Measurements from ENCODE around the gene GOLGA8G.
"Not testable (repeated sequence)": the region's sequence is repeated elsewhere in the genome, so short reads cannot be mapped to it uniquely, and the experiment has no call there.

GOLGA8G gene

GRCh38 chr15:28532954-28533353 lies at the start of gene GOLGA8G:
Gene GOLGA8G, minus strand, starts transcription at chr15:28532971. Its CDS starts 62 bp downstream, at chr15:28532909.
- H3K36me3 ChIP-seq (ENCODE audit: control insufficient read depth, insufficient read depth, low read length); H3K27ac ChIP-seq (ENCODE audit: low read length); DNase-seq (ENCODE audit: low read depth, low spot score); H3K9me3 ChIP-seq (ENCODE audit: control insufficient read depth, insufficient read depth, low read length); H3K27me3 ChIP-seq (ENCODE audit: control insufficient read depth, insufficient read depth, low read length); H3K4me3 ChIP-seq (ENCODE audit: low read length); H3K4me1 ChIP-seq (ENCODE audit: control insufficient read depth, insufficient read depth, low read length): not testable (repeated sequence)
- no CpG with 5 or more reads among the region's 6 CpGs for WGBS (ENCODE audit: insufficient coverage, insufficient read length)

GRCh38 chr15:28573351-28573750 lies 40.6 kb upstream of the GOLGA8G start:
- H3K4me1 ChIP-seq (ENCODE audit: control insufficient read depth, insufficient read depth, low read length); H3K36me3 ChIP-seq (ENCODE audit: control insufficient read depth, insufficient read depth, low read length); H3K27me3 ChIP-seq (ENCODE audit: control insufficient read depth, insufficient read depth, low read length); H3K27ac ChIP-seq (ENCODE audit: low read length); H3K4me3 ChIP-seq (ENCODE audit: low read length); H3K9me3 ChIP-seq (ENCODE audit: control insufficient read depth, insufficient read depth, low read length); DNase-seq (ENCODE audit: low read depth, low spot score): not testable (repeated sequence)
- WGBS (ENCODE audit: insufficient coverage, insufficient read length): no CpG with 5 or more reads among the region's 13 CpGs

- H3K27ac ChIP-seq (ENCODE audit: low read length); H3K4me3 ChIP-seq (ENCODE audit: low read length); DNase-seq (ENCODE audit: low read depth, low spot score); H3K36me3 ChIP-seq (ENCODE audit: control insufficient read depth, insufficient read depth, low read length); H3K27me3 ChIP-seq (ENCODE audit: control insufficient read depth, insufficient read depth, low read length); H3K9me3 ChIP-seq (ENCODE audit: control insufficient read depth, insufficient read depth, low read length); H3K4me1 ChIP-seq (ENCODE audit: control insufficient read depth, insufficient read depth, low read length): not testable (repeated sequence)
- no CpG with 5 or more reads among the region's 7 CpGs for whole genome bisulfite sequencing (ENCODE audit: insufficient coverage, insufficient read length)
Measured at GRCh38 chr15:28553268-28553667, 20.5 kb upstream of the GOLGA8G start, which contains the start of gene GOLGA6L25. Gene GOLGA6L25, plus strand, starts transcription at chr15:28553568. Its CDS starts 61 bp downstream, at chr15:28553629.

- DNase-seq (ENCODE audit: low read depth, low spot score); H3K27ac ChIP-seq (ENCODE audit: low read length); H3K9me3 ChIP-seq (ENCODE audit: control insufficient read depth, insufficient read depth, low read length); H3K27me3 ChIP-seq (ENCODE audit: control insufficient read depth, insufficient read depth, low read length); H3K4me1 ChIP-seq (ENCODE audit: control insufficient read depth, insufficient read depth, low read length); H3K4me3 ChIP-seq (ENCODE audit: low read length); H3K36me3 ChIP-seq (ENCODE audit: control insufficient read depth, insufficient read depth, low read length): not testable (repeated sequence)
- no CpG with 5 or more reads among the region's 11 CpGs for WGBS (ENCODE audit: insufficient coverage, insufficient read length)
Measured at GRCh38 chr15:28515208-28515607, 17.6 kb downstream of the GOLGA8G start.

- no CpG with 5 or more reads among the region's 22 CpGs for WGBS (ENCODE audit: insufficient coverage, insufficient read length)
- H3K4me3 ChIP-seq (ENCODE audit: low read length); H3K36me3 ChIP-seq (ENCODE audit: control insufficient read depth, insufficient read depth, low read length); H3K27ac ChIP-seq (ENCODE audit: low read length); H3K4me1 ChIP-seq (ENCODE audit: control insufficient read depth, insufficient read depth, low read length); H3K27me3 ChIP-seq (ENCODE audit: control insufficient read depth, insufficient read depth, low read length); DNase-seq (ENCODE audit: low read depth, low spot score); H3K9me3 ChIP-seq (ENCODE audit: control insufficient read depth, insufficient read depth, low read length): not testable (repeated sequence)
Measured at GRCh38 chr15:28514128-28514527, 18.6 kb downstream of the GOLGA8G start.

GRCh38 chr15:28508217-28508889 lies 24.4 kb downstream of the GOLGA8G start:
- not testable (repeated sequence) for DNase-seq (ENCODE audit: low read depth, low spot score); H3K9me3 ChIP-seq (ENCODE audit: control insufficient read depth, insufficient read depth, low read length); H3K27me3 ChIP-seq (ENCODE audit: control insufficient read depth, insufficient read depth, low read length); H3K27ac ChIP-seq (ENCODE audit: low read length); H3K36me3 ChIP-seq (ENCODE audit: control insufficient read depth, insufficient read depth, low read length); H3K4me3 ChIP-seq (ENCODE audit: low read length); H3K4me1 ChIP-seq (ENCODE audit: control insufficient read depth, insufficient read depth, low read length)
- no CpG with 5 or more reads among the region's 63 CpGs for whole genome bisulfite sequencing (ENCODE audit: insufficient coverage, insufficient read length)

- H3K4me3 ChIP-seq (ENCODE audit: low read length); H3K9me3 ChIP-seq (ENCODE audit: control insufficient read depth, insufficient read depth, low read length); H3K27me3 ChIP-seq (ENCODE audit: control insufficient read depth, insufficient read depth, low read length); H3K27ac ChIP-seq (ENCODE audit: low read length); DNase-seq (ENCODE audit: low read depth, low spot score); H3K4me1 ChIP-seq (ENCODE audit: control insufficient read depth, insufficient read depth, low read length); H3K36me3 ChIP-seq (ENCODE audit: control insufficient read depth, insufficient read depth, low read length): not testable (repeated sequence)
- whole genome bisulfite sequencing (ENCODE audit: insufficient coverage, insufficient read length): no CpG with 5 or more reads among the region's 3 CpGs
Measured at GRCh38 chr15:28481340-28481739, 51.4 kb downstream of the GOLGA8G start.
